ENCODE data around the gene CSMD2.

CSMD2 gene

GRCh38 chr1:33626801-33627200, 538.2 kb downstream of the CSMD2 start:
- H3K9ac ChIP-seq (ENCODE audit: low read depth, low read length): no peak overlapping the region
- ATAC-seq (ENCODE audit: insufficient read depth, low read depth) (no peak), DNase-seq (no peak)
- no peaks in the 10 kb centered on the region for H3K9me3 ChIP-seq (ENCODE audit: insufficient read depth, low read length, severe bottlenecking)
- no peaks in the 10 kb centered on the region for H3K36me3 ChIP-seq (ENCODE audit: insufficient read depth, low read length)
- H3K27ac ChIP-seq (ENCODE audit: low read length): no peak overlapping the region
- H2AFZ ChIP-seq (ENCODE audit: low read depth, low read length): no peak overlapping the region
- H4K20me1 ChIP-seq (ENCODE audit: insufficient read depth, low read length): peaks cover 3% of the 10 kb centered on the region; the same call in 1 of the 2 replicates
- H3K4me1 ChIP-seq (ENCODE audit: insufficient read depth, low read length): no peaks in the 10 kb centered on the region
- no peak overlapping the region for H3K4me3 ChIP-seq (ENCODE audit: low read depth in 1 of 2, low read length in 2 of 2)
- H3K4me2 ChIP-seq (ENCODE audit: insufficient read depth, low read length): no peak overlapping the region
- H3K27me3 ChIP-seq (ENCODE audit: insufficient read depth, low read length, poor library complexity): peaks cover 4% of the 10 kb centered on the region
- no peak for TF ChIP-seq CTCF (IDR thresholded peaks at IDR 0.05; ENCODE audit: borderline replicate concordance, extremely low read depth, low read length, poor library complexity, severe bottlenecking)
- no peaks in the 10 kb centered on the region for H3K79me2 ChIP-seq (ENCODE audit: insufficient read depth, low read length)

- no peaks in the 10 kb centered on the region for H3K4me1 ChIP-seq (ENCODE audit: insufficient read depth, low read length)
- ATAC-seq (ENCODE audit: insufficient read depth, low read depth) (peak; percentile 44; the same call in 1 of the 3 replicates), DNase-seq (peak; percentile 26)
- H3K79me2 ChIP-seq (ENCODE audit: insufficient read depth, low read length): no peaks in the 10 kb centered on the region
- peaks cover 4% of the 10 kb centered on the region for H3K27me3 ChIP-seq (ENCODE audit: insufficient read depth, low read length, poor library complexity)
- H4K20me1 ChIP-seq (ENCODE audit: insufficient read depth, low read length): peaks cover 3% of the 10 kb centered on the region; the same call in 1 of the 2 replicates
- no peak overlapping the region for H3K9ac ChIP-seq (ENCODE audit: low read depth, low read length)
- H3K36me3 ChIP-seq (ENCODE audit: insufficient read depth, low read length): no peaks in the 10 kb centered on the region
- no peak overlapping the region for H3K4me2 ChIP-seq (ENCODE audit: insufficient read depth, low read length)
- H3K4me3 ChIP-seq (ENCODE audit: low read depth in 1 of 2, low read length in 2 of 2): no peak overlapping the region
- H3K27ac ChIP-seq (ENCODE audit: low read length): no peak overlapping the region
- TF ChIP-seq CTCF (IDR thresholded peaks at IDR 0.05; ENCODE audit: borderline replicate concordance, extremely low read depth, low read length, poor library complexity, severe bottlenecking): peak; percentile 70
- no peak for TF ChIP-seq EZH2 (IDR thresholded peaks at IDR 0.05; ENCODE audit: borderline replicate concordance, low read depth, low read length, severe bottlenecking)
- no peaks in the 10 kb centered on the region for H3K9me3 ChIP-seq (ENCODE audit: insufficient read depth, low read length, severe bottlenecking)
- no peak overlapping the region for H2AFZ ChIP-seq (ENCODE audit: low read depth, low read length)
These were observed 539.8 kb downstream of the CSMD2 start for GRCh38 chr1:33624991-33625870.

GRCh38 chr1:33624261-33624990, 540.6 kb downstream of the CSMD2 start:
- no peak for ATAC-seq (ENCODE audit: insufficient read depth, low read depth)
- Histone ChIP-seq H3K9me3 (ENCODE audit: insufficient read depth, low read length, severe bottlenecking) (no peaks in the 10 kb centered on the region), H3K27me3 (ENCODE audit: insufficient read depth, low read length, poor library complexity) (peaks cover 5% of the 10 kb centered on the region)

More at GRCh38 chr1:33624261-33624990, 540.6 kb downstream of the CSMD2 start:
- no peak overlapping the region for H3K4me2 ChIP-seq (ENCODE audit: insufficient read depth, low read length)
- TF ChIP-seq CTCF (IDR thresholded peaks at IDR 0.05; ENCODE audit: borderline replicate concordance, extremely low read depth, low read length, poor library complexity, severe bottlenecking): no peak
- TF ChIP-seq EZH2 (IDR thresholded peaks at IDR 0.05; ENCODE audit: borderline replicate concordance, low read depth, low read length, severe bottlenecking): no peak
- no peak overlapping the region for H3K27ac ChIP-seq (ENCODE audit: low read length)
- peaks cover 3% of the 10 kb centered on the region; the same call in 1 of the 2 replicates for H4K20me1 ChIP-seq (ENCODE audit: insufficient read depth, low read length)
- H3K36me3 ChIP-seq (ENCODE audit: insufficient read depth, low read length): no peaks in the 10 kb centered on the region
- H3K79me2 ChIP-seq (ENCODE audit: insufficient read depth, low read length): no peaks in the 10 kb centered on the region
- no peak for DNase-seq
- H3K4me1 ChIP-seq (ENCODE audit: insufficient read depth, low read length): no peaks in the 10 kb centered on the region
- H2AFZ ChIP-seq (ENCODE audit: low read depth, low read length): no peak overlapping the region
- H3K9ac ChIP-seq (ENCODE audit: low read depth, low read length): no peak overlapping the region
- H3K4me3 ChIP-seq (ENCODE audit: low read depth in 1 of 2, low read length in 2 of 2): no peak overlapping the region
